Measurements from ENCODE around the gene MCMBP.
A peak's percentile ranks its signal among the peaks of the same experiment; 100 is the strongest.

Gene MCMBP

DNA sequence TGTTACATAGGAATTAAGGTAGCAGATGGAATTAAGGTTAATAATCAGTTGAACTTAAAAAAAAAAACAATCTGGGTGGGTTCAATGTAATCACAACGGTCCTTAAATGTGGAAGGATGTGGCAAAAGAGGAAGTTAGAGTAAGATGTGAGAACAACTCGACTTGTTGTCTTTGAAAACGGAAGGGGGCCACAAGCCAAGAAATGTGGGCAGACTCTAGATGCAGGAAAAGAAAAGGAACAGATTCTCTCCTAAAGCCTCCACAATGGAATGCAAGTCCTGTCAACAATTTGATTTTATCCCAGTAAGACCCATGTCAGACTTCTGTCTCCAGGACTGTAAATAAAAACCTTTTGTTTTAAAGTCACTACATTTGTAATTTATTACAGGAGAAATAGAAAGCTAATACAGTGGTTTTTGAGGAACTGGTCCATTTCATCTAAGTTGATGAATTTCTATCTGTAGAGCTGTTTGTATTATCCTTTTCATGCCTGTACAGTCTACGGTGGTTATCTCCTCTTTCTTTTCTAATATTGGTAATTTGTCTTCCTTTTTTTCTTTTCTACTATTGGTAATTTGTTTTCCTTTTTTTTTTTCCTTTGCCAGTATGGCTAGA is 8.6 kb downstream of the MCMBP start:
- no peak for DNase-seq
- no peak overlapping the region for H3K27ac ChIP-seq
- TF ChIP-seq, protein P1, sequence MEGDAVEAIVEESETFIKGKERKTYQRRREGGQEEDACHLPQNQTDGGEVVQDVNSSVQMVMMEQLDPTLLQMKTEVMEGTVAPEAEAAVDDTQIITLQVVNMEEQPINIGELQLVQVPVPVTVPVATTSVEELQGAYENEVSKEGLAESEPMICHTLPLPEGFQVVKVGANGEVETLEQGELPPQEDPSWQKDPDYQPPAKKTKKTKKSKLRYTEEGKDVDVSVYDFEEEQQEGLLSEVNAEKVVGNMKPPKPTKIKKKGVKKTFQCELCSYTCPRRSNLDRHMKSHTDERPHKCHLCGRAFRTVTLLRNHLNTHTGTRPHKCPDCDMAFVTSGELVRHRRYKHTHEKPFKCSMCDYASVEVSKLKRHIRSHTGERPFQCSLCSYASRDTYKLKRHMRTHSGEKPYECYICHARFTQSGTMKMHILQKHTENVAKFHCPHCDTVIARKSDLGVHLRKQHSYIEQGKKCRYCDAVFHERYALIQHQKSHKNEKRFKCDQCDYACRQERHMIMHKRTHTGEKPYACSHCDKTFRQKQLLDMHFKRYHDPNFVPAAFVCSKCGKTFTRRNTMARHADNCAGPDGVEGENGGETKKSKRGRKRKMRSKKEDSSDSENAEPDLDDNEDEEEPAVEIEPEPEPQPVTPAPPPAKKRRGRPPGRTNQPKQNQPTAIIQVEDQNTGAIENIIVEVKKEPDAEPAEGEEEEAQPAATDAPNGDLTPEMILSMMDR (IDR thresholded peaks at IDR 0.05; ENCODE audit: low read depth, low read length, missing control alignments), result no peak
- H3K4me3 ChIP-seq (ENCODE audit: low read depth, low read length), result no peak overlapping the region
- in situ Hi-C loops (cut with HindIII; ENCODE audit: low pct_ligation_motif_present, low sequenced_read_pairs), result no loop called here
- no peaks in the 10 kb centered on the region for H3K27me3 ChIP-seq (replicated peaks)
- no peaks in the 10 kb centered on the region for H3K36me3 ChIP-seq (replicated peaks)

DNA sequence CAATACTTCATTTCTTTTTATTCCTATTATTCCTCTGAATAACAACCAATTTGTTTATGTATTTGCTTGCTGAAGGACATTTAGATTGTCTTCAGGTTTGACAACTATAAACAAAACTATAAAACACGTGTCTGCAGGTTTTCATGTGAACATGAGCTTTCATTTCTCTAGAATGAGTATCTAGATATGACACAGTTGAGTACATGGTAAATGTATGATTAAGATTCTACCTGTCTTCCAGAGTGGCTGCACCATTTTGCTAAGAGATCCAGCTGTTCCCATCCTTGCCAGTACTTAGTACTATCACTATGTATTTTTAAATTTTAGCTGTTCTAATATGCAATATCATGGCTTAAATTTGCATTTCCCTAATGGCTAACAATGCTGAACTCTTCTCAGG is 10.1 kb downstream of the MCMBP start:
- no peaks in the 10 kb centered on the region for H3K27me3 ChIP-seq (replicated peaks)
- no peak overlapping the region for H3K4me3 ChIP-seq (ENCODE audit: low read depth, low read length)
- in situ Hi-C loops (cut with HindIII; ENCODE audit: low pct_ligation_motif_present, low sequenced_read_pairs), result no loop called here
- no peak for DNase-seq
- TF ChIP-seq, protein P1 (IDR thresholded peaks at IDR 0.05; ENCODE audit: low read depth, low read length, missing control alignments), result no peak
- H3K36me3 ChIP-seq (replicated peaks), result no peaks in the 10 kb centered on the region
- H3K27ac ChIP-seq, result no peak overlapping the region

DNA sequence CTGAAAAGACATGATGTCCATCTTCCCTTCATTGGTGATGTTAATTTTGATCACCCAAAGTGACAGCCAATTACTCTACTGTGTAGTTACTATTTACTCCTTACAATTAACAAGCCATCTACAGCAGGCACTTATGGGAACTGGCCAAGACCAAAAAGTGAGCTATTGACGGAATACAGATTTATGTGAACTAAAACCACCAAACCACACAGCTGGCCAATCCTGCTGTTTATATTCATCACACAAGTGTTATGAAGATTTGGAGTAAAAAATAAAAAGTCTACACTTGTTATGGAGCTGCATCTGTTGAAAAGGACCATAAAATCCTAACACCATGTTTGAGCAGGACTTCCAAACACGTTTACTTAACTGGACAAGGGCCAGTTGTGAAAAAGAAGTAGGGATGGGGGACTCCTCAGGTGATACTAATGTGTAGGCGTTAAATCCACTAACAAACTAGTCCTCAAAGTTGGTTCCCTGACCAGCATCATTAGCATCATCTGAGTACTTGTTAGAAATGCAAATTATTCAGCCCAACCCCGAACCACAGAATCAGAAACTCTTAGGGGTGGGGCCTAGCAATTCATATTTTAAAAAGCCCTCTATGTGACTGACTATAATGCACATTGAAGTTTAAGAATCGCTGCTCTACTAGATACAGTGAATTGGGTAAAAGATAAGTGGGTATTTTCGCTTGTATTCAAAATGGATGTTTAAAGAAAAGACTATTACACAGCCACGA is 11.6 kb downstream of the MCMBP start:
- H3K27me3 ChIP-seq (replicated peaks), result no peaks in the 10 kb centered on the region
- no peak for DNase-seq
- TF ChIP-seq, protein P1 (IDR thresholded peaks at IDR 0.05; ENCODE audit: low read depth, low read length, missing control alignments), result no peak
- in situ Hi-C loops (cut with HindIII; ENCODE audit: low pct_ligation_motif_present, low sequenced_read_pairs), result no loop called here
- H3K36me3 ChIP-seq (replicated peaks), result peaks cover 3% of the 10 kb centered on the region
- no peak overlapping the region for H3K27ac ChIP-seq
- no peak overlapping the region for H3K4me3 ChIP-seq (ENCODE audit: low read depth, low read length)

DNA sequence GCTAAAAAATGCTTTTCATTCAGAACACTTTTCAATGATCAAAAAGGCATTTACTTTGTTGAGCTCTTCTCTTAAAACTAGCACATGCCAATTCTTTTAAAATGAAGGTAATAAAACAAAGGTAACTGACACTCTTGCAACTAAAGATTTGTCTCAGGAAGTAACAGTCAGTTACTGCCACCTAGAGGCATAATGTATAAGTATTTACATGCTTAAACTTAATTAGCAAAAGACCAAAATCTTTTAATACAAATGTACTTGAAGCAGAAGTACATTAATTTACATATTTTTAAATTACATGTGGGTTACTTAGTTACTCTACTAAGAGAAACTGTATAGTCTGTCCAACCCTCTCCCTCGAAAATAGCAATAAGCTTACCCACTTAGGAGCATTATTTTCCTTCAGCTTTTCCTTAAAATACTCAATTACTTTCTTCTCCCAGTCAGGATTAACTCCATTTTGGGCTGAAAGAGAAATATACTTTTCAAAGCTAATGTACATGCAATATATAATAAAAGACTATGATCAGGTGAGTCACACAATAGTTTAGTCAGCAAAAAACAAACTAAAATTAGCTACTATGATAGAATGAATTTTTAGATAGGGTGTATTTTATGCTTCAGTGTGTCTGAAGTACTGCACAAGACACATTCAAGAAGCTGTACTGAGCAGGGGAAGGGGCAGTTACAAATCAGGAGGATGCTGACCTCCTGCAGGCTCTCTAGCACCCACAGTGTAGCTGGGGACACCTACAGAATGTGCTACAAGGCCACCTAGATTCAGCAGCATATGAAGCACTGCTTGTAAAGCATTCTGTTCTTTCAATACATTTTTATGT is 13.0 kb downstream of the MCMBP start:
- no peaks in the 10 kb centered on the region for H3K27me3 ChIP-seq (replicated peaks)
- no peak for DNase-seq
- in situ Hi-C loops (cut with HindIII; ENCODE audit: low pct_ligation_motif_present, low sequenced_read_pairs), result no loop called here
- H3K27ac ChIP-seq, result no peak overlapping the region
- TF ChIP-seq, protein P1 (IDR thresholded peaks at IDR 0.05; ENCODE audit: low read depth, low read length, missing control alignments), result peak; percentile 20
- H3K4me3 ChIP-seq (ENCODE audit: low read depth, low read length), result no peak overlapping the region
- H3K36me3 ChIP-seq (replicated peaks), result peaks cover 3% of the 10 kb centered on the region

DNA sequence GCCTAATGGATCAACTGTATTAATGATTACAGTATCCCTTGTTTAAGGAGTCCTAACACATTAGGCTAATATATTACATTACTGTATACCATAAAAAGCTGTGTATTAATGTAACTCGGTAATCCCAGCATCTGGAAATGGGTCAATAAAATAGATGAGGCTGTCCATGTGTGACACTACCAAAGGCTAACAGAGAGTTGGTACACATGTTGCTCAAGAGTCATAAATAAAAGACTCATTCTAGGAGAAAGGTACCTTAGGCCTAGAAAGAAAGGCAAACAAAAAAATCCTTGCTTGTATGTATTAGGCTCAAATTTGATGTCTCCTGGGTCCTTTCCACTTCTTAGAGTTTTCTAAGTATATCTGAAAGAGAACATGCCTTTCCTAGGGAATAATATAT is 14.6 kb downstream of the MCMBP start:
- no peak for DNase-seq
- no peak overlapping the region for H3K4me3 ChIP-seq (ENCODE audit: low read depth, low read length)
- no peak overlapping the region for H3K27ac ChIP-seq
- TF ChIP-seq, protein P1 (IDR thresholded peaks at IDR 0.05; ENCODE audit: low read depth, low read length, missing control alignments), result no peak
- peaks cover 3% of the 10 kb centered on the region for H3K36me3 ChIP-seq (replicated peaks)
- in situ Hi-C loops (cut with HindIII; ENCODE audit: low pct_ligation_motif_present, low sequenced_read_pairs), result no loop called here
- H3K27me3 ChIP-seq (replicated peaks), result no peaks in the 10 kb centered on the region
